IMR-90 (cell line): ENCODE results near the gene KMT2E. TPM values are rescaled to one million over a fixed set of nuclear protein-coding genes. Genes with fewer than 3 reads are reported as not detected.

Experiments
- ATAC-seq: fragments of 200-7000 bp; cut with Tn5 transposase; 2 replicates; pipeline ENCODE4 v1.9.1; 2020; ENCODE audit warnings: low read depth, mild to moderate bottlenecking, moderate library complexity
- BruUV-seq: library from RNA; stranded (reverse); fragments of 400-500 nt; replicated peaks from 2 replicates; lab custom pipeline; 2021; lab: Mats Ljungman, UMichigan
- CTCF ChIA-PET: fragments of 300-600 bp; formaldehyde crosslinking; extraction: SDS; loops from one replicate; lab custom pipeline; 2021; ENCODE audit warnings: antibody characterized with exemption; lab: Yijun Ruan, JAX
- POLR2A ChIA-PET: fragments of 300-600 bp; sonication (Branson Sonifier 250); formaldehyde crosslinking; loops from one replicate; lab custom pipeline; 2022; ENCODE audit warnings: antibody characterized with exemption; ENCODE audit not compliant: unreplicated experiment; lab: Charles Lee
- DNase-seq: peaks from one replicate; pipeline ENCODE4 v3.0.0; 2013
- H2AFZ ChIP-seq: replicated peaks from 2 replicates; pipeline ENCODE3; 2013; ENCODE audit warnings: low read length, mild to moderate bottlenecking; ENCODE audit not compliant: poor library complexity
- H2AK5ac ChIP-seq: 2 replicates; pipeline ENCODE4 v1.6.1; 2013; ENCODE audit warnings: low read depth, low read length, inconsistent platforms
- H2AK9ac ChIP-seq: replicated peaks from 2 replicates; pipeline ENCODE3; 2013; ENCODE audit warnings: mild to moderate bottlenecking, low read depth, low read length, moderate library complexity; ENCODE audit not compliant: poor library complexity
- H2BK120ac ChIP-seq: 2 replicates; pipeline ENCODE4 v1.6.1; 2013; ENCODE audit warnings: low read depth, low read length, inconsistent platforms
- H2BK15ac ChIP-seq: 3 replicates; pipeline ENCODE4 v1.6.1; 2013; ENCODE audit warnings: low read depth, low read length, inconsistent platforms
- H2BK20ac ChIP-seq: 2 replicates; pipeline ENCODE4 v1.6.1; 2013; ENCODE audit warnings: low read depth, mild to moderate bottlenecking, inconsistent platforms, low read length, moderate library complexity
- H2BK5ac ChIP-seq: 2 replicates; pipeline ENCODE4 v1.6.1; 2013; ENCODE audit warnings: mild to moderate bottlenecking, low read depth, low read length, inconsistent platforms; ENCODE audit not compliant: poor library complexity, severe bottlenecking
- H3K14ac ChIP-seq: replicated peaks from 2 replicates; pipeline ENCODE4 v1.6.1; 2013; ENCODE audit warnings: low read depth, low read length, inconsistent platforms
- H3K18ac ChIP-seq: 2 replicates; pipeline ENCODE4 v1.6.1; 2013; ENCODE audit warnings: low read depth, low read length, control low read depth
- H3K23ac ChIP-seq: 2 replicates; pipeline ENCODE4 v1.6.1; 2013; ENCODE audit warnings: low read depth, low read length, inconsistent platforms
- H3K27ac ChIP-seq: 2 replicates; pipeline ENCODE4 v1.5.1; 2013; ENCODE audit warnings: mild to moderate bottlenecking, control low read depth, low read length; ENCODE audit not compliant: insufficient read depth
- H3K27me3 ChIP-seq: 2 replicates; pipeline ENCODE4 v1.6.1; 2013; ENCODE audit warnings: low read length; ENCODE audit not compliant: control insufficient read depth, insufficient read depth
- H3K36me3 ChIP-seq: 2 replicates; pipeline ENCODE4 v1.6.1; 2013; ENCODE audit warnings: low read length, mixed read lengths; ENCODE audit not compliant: control insufficient read depth, insufficient read depth
- H3K4ac ChIP-seq: 2 replicates; pipeline ENCODE4 v1.6.1; 2013; ENCODE audit warnings: low read depth, low read length, inconsistent platforms
- H3K4me1 ChIP-seq: 2 replicates; pipeline ENCODE4 v1.6.1; 2013; ENCODE audit warnings: low read length, mixed read lengths; ENCODE audit not compliant: control insufficient read depth, insufficient read depth
- H3K4me2 ChIP-seq: 2 replicates; pipeline ENCODE4 v1.6.1; 2013; ENCODE audit warnings: low read depth, mild to moderate bottlenecking, control low read depth, low read length, moderate library complexity
- H3K4me3 ChIP-seq: 2 replicates; pipeline ENCODE4 v1.5.1; 2013; ENCODE audit warnings: low read depth, mild to moderate bottlenecking, control low read depth, low read length, moderate library complexity; ENCODE audit not compliant: insufficient read depth
- H3K56ac ChIP-seq: 2 replicates; pipeline ENCODE4 v1.6.1; 2013; ENCODE audit warnings: low read length, inconsistent platforms; ENCODE audit not compliant: insufficient read depth; ENCODE audit errors: extremely low read depth
- H3K79me1 ChIP-seq, 2 experiments: 2 replicates each; pipeline ENCODE4 v1.6.1; 2013; ENCODE audit warnings: low read length in 2 of 2, inconsistent platforms in 1 of 2, low read depth in 1 of 2
- H3K9ac ChIP-seq: 2 replicates; pipeline ENCODE4 v1.6.1; 2013; ENCODE audit warnings: low read depth, low read length, control low read depth
- H3K9me1 ChIP-seq: 2 replicates; pipeline ENCODE4 v1.6.1; 2013; ENCODE audit warnings: low read length, inconsistent platforms; ENCODE audit not compliant: insufficient read depth
- H3K9me3 ChIP-seq: 2 replicates; pipeline ENCODE4 v1.6.1; 2013; ENCODE audit warnings: low read length; ENCODE audit not compliant: control insufficient read depth, insufficient read depth
- H4K20me1 ChIP-seq: 2 replicates; pipeline ENCODE4 v1.6.1; 2013; ENCODE audit warnings: low read length, inconsistent platforms; ENCODE audit not compliant: insufficient read depth
- H4K5ac ChIP-seq: 2 replicates; pipeline ENCODE4 v1.6.1; 2013; ENCODE audit warnings: mild to moderate bottlenecking, low read depth, low read length, control low read depth
- H4K8ac ChIP-seq, 2 experiments: 2 replicates each; pipeline ENCODE4 v1.6.1; 2013; ENCODE audit warnings: low read depth in 2 of 2, low read length in 2 of 2, control low read depth in 1 of 2, inconsistent platforms in 1 of 2
- H4K91ac ChIP-seq: 2 replicates; pipeline ENCODE4 v1.6.1; 2013; ENCODE audit warnings: low read depth, low read length, inconsistent platforms; ENCODE audit not compliant: insufficient read depth
- BHLHE40 ChIP-seq: fragments of 150-350 bp; IDR thresholded peaks from 2 replicates; pipeline ENCODE4 v1.6.1; 2016; ENCODE audit warnings: mild to moderate bottlenecking, low read depth, low read length
- CEBPB ChIP-seq: IDR thresholded peaks from 2 replicates; pipeline ENCODE4 v1.6.1; 2012; ENCODE audit warnings: low read depth, low read length, improper control_type of control experiment
- CHD1 ChIP-seq: IDR thresholded peaks from 2 replicates; pipeline ENCODE4 v1.6.1; 2012; ENCODE audit warnings: low read depth, low read length, improper control_type of control experiment
- CTCF ChIP-seq: conservative IDR thresholded peaks from 2 replicates; pipeline ENCODE4 v1.5.1; 2012; ENCODE audit warnings: mild to moderate bottlenecking, low read depth, low read length, improper control_type of control experiment
- ELK1 ChIP-seq: fragments of 150-350 bp; IDR thresholded peaks from 2 replicates; pipeline ENCODE4 v1.6.1; 2016; ENCODE audit warnings: low read depth, mild to moderate bottlenecking, low read length, moderate library complexity, borderline replicate concordance
- FOS ChIP-seq: fragments of 150-350 bp; IDR thresholded peaks from 2 replicates; pipeline ENCODE4 v1.6.1; 2016; ENCODE audit warnings: low read depth, low read length
- MAFK ChIP-seq: IDR thresholded peaks from 2 replicates; pipeline ENCODE4 v1.6.1; 2012; ENCODE audit warnings: low read depth, low read length, improper control_type of control experiment
- MAZ ChIP-seq: IDR thresholded peaks from 2 replicates; pipeline ENCODE4 v1.6.1; 2012; ENCODE audit warnings: low read depth, mild to moderate bottlenecking, low read length, improper control_type of control experiment, moderate library complexity, borderline replicate concordance
- MXI1 ChIP-seq: IDR thresholded peaks from 2 replicates; pipeline ENCODE4 v1.6.1; 2012; ENCODE audit warnings: low read depth, mild to moderate bottlenecking, low read length, moderate library complexity, borderline replicate concordance
- NFE2L2 ChIP-seq: fragments of 150-350 bp; IDR thresholded peaks from 2 replicates; pipeline ENCODE4 v1.6.1; 2016; ENCODE audit warnings: low read depth, mild to moderate bottlenecking, low read length
- POLR2A ChIP-seq: IDR thresholded peaks from 2 replicates; pipeline ENCODE4 v1.6.1; 2012; ENCODE audit warnings: mild to moderate bottlenecking, low read depth, low read length
- RAD21 ChIP-seq: IDR thresholded peaks from 2 replicates; pipeline ENCODE4 v1.6.1; 2012; ENCODE audit warnings: low read length, improper control_type of control experiment
- RCOR1 ChIP-seq: IDR thresholded peaks from 2 replicates; pipeline ENCODE4 v1.6.1; 2012; ENCODE audit warnings: mild to moderate bottlenecking, low read length, improper control_type of control experiment; ENCODE audit not compliant: insufficient replicate concordance
- RFX5 ChIP-seq: IDR thresholded peaks from 2 replicates; pipeline ENCODE4 v1.8.0; 2012; ENCODE audit warnings: low read depth, mild to moderate bottlenecking, low read length, moderate library complexity
- SMC3 ChIP-seq: fragments of 150-350 bp; IDR thresholded peaks from 2 replicates; pipeline ENCODE4 v1.6.1; 2016; ENCODE audit warnings: low read depth, mild to moderate bottlenecking, antibody characterized with exemption, low read length, moderate library complexity
- USF2 ChIP-seq: fragments of 150-350 bp; IDR thresholded peaks from 2 replicates; pipeline ENCODE4 v1.6.1; 2017; ENCODE audit warnings: mild to moderate bottlenecking, antibody characterized with exemption, low read length, low read depth
- WGBS, 2 experiments: methylation state at CpG; one replicate each; pipeline versions ENCODE4 v1.1.5 to v1.1.7; 2013; ENCODE audit warnings: missing lambda C conversion rate in 2 of 2; ENCODE audit not compliant: insufficient read length in 1 of 2; ENCODE audit errors: extremely low coverage in 2 of 2; 5-methylcytosine and 5-hydroxymethylcytosine counted together
- dilution Hi-C: fragments of 300-500 bp; cut with HindIII; formaldehyde crosslinking; loops from one replicate; pipeline ENCODE4 v1.14.3; 2018; ENCODE audit warnings: low sequenced_read_pairs; ENCODE audit not compliant: unreplicated experiment
- in situ Hi-C: fragments of 300-500 bp; cut with MboI; formaldehyde crosslinking; loops from 3 replicates; pipeline ENCODE4 v1.14.3; 2019; ENCODE audit warnings: low sequenced_read_pairs, inconsistent platforms, mixed read lengths
- intact Hi-C: fragments of 100-400 bp; cut with micrococcal nuclease; formaldehyde crosslinking; loops from 2 replicates; pipeline ENCODE4 v1.10.0; 2022
- polyA plus RNA-seq, 3 experiments: library from polyadenylated mRNA; depleted of rRNA; stranded (reverse); fragments of >200 nt; gene quantifications; 2 replicates each; pipeline ENCODE4 v1.2.3, GENCODE V29; 2012; ENCODE audit warnings: low replicate concordance in 1 of 3
- total RNA-seq: library from RNA; depleted of rRNA; stranded (reverse); fragments of >200 nt; gene quantifications from 2 replicates; pipeline ENCODE4 v1.2.3, GENCODE V29; 2012

The KMT2E gene
- total and polyA plus RNA-seq, 2 of the 4 experiments (the other 2 are of a cell fraction): 16.8 to 79.2 TPM

GRCh38 chr7:105154084-105154483 is 140.1 kb downstream of the KMT2E start:
- no peak overlapping the region for H2BK15ac ChIP-seq
- no peak overlapping the region for H4K8ac ChIP-seq
- H3K9me1 ChIP-seq: no peaks in the 10 kb centered on the region; the same call in 1 of the 2 replicates
- no peak overlapping the region for H2AK9ac ChIP-seq
- dilution Hi-C loops (no loop called here), intact Hi-C loops (no loop called here), in situ Hi-C loops (no loop called here)
- H2AFZ ChIP-seq: no peak overlapping the region
- no CpG with 5 or more reads among the region's 2 CpGs for WGBS, 2 experiments
- no peak overlapping the region for H3K14ac ChIP-seq
- no peak overlapping the region for H3K4me2 ChIP-seq
- no peak for ATAC-seq
- H3K36me3 ChIP-seq: peaks cover 5% of the 10 kb centered on the region
- ChIA-PET CTCF (no interaction called here), POLR2A (no interaction called here)
- no peak overlapping the region for H3K23ac ChIP-seq
- H2BK5ac ChIP-seq: no peak overlapping the region
- no peaks in the 10 kb centered on the region for H3K9me3 ChIP-seq
- no peak overlapping the region for H3K27ac ChIP-seq
- H3K4me3 ChIP-seq: no peak overlapping the region
- BruUV-seq: no TSS peak
- no peak overlapping the region for H2AK5ac ChIP-seq
- H3K9ac ChIP-seq: no peak overlapping the region
- H4K5ac ChIP-seq: no peak overlapping the region
- DNase-seq: no peak
- no peak overlapping the region for H3K56ac ChIP-seq
- no peak overlapping the region for H4K91ac ChIP-seq
- H3K79me1 ChIP-seq: peaks cover 13 to 15% of the 10 kb centered on the region in 2 experiments; a peak in 3 of 4 replicates
- peaks cover 3% of the 10 kb centered on the region for H3K4me1 ChIP-seq
- H3K4ac ChIP-seq: no peak overlapping the region
- H4K20me1 ChIP-seq: no peaks in the 10 kb centered on the region
- no peak overlapping the region for H3K18ac ChIP-seq
- no peak overlapping the region for H2BK20ac ChIP-seq
- no peak overlapping the region for H2BK120ac ChIP-seq
- TF ChIP-seq USF2 (no peak), NFE2L2 (no peak), BHLHE40 (no peak), RCOR1 (no peak), POLR2A (no peak), SMC3 (no peak), CHD1 (no peak), FOS (no peak), MAFK (no peak), ELK1 (no peak), MAZ (no peak), RAD21 (no peak), CTCF (no peak), CEBPB (no peak), MXI1 (no peak), RFX5 (no peak)
- H3K27me3 ChIP-seq: no peaks in the 10 kb centered on the region
